Effector memory CD4-positive, alpha-beta T cell (primary cell): ENCODE results near the gene ANO7.

Experiments
- DNase-seq, 3 donors: peaks; one replicate each; pipeline ENCODE4 v3.0.0-alpha.2; 2020
- H3K27ac ChIP-seq: 2 replicates; pipeline ENCODE4 v1.7.0; 2013; ENCODE audit warnings: mild to moderate bottlenecking, low read length, moderate library complexity; ENCODE audit not compliant: insufficient read depth, poor library complexity, severe bottlenecking
- H3K27me3 ChIP-seq: replicated peaks from 2 replicates; pipeline ENCODE4 v1.7.0; 2013; ENCODE audit warnings: mild to moderate bottlenecking, low read length; ENCODE audit not compliant: insufficient read depth, control insufficient read depth, poor library complexity, severe bottlenecking
- H3K36me3 ChIP-seq: 2 replicates; pipeline ENCODE4 v1.7.0; 2013; ENCODE audit warnings: mild to moderate bottlenecking, low read length, moderate library complexity; ENCODE audit not compliant: control insufficient read depth, insufficient read depth
- H3K4me1 ChIP-seq: 2 replicates; pipeline ENCODE4 v1.7.0; 2013; ENCODE audit warnings: low read length, mild to moderate bottlenecking; ENCODE audit not compliant: control insufficient read depth, insufficient read depth, poor library complexity, severe bottlenecking
- H3K4me3 ChIP-seq: 2 replicates; pipeline ENCODE4 v1.7.0; 2013; ENCODE audit warnings: low read length, low read depth, mild to moderate bottlenecking; ENCODE audit not compliant: insufficient read depth, poor library complexity, severe bottlenecking
- H3K9me3 ChIP-seq: 2 replicates; pipeline ENCODE4 v1.7.0; 2013; ENCODE audit warnings: mild to moderate bottlenecking, low read length, moderate library complexity; ENCODE audit not compliant: control insufficient read depth
- total RNA-seq, 3 donors: gene quantifications; one replicate each; lab custom pipeline; 2026; lab: John Stamatoyannopoulos, UW

The ANO7 gene
- 0 to 0.17 (median 0.17) reads per million in 3 donors for total RNA-seq

GRCh38 chr2:241188361-241189092 is at the start of gene ANO7:
Gene ANO7 (plus strand): TSS chr2:241188677. CDS start chr2:241190064, 1,387 bp downstream.
- H3K4me3 ChIP-seq, result no peak within 1 kb of the TSS
- no peak for DNase-seq
- peaks cover 2% of the 10 kb centered on the region for H3K36me3 ChIP-seq
- no peaks in the 10 kb centered on the region for H3K4me1 ChIP-seq
- no peak within 1 kb of the TSS for H3K27ac ChIP-seq
- H3K27me3 ChIP-seq, result no peaks in the 10 kb centered on the region
- H3K9me3 ChIP-seq, result no peaks in the 10 kb centered on the region

- H3K27ac ChIP-seq, result no peak overlapping the region
- no peaks in the 10 kb centered on the region for H3K4me1 ChIP-seq
- no peak overlapping the region for H3K4me3 ChIP-seq
- H3K27me3 ChIP-seq, result no peaks in the 10 kb centered on the region
- peaks cover 49% of the 10 kb centered on the region for H3K36me3 ChIP-seq
- no peak for DNase-seq
- H3K9me3 ChIP-seq, result no peaks in the 10 kb centered on the region
These were observed 48.7 kb upstream of the ANO7 start for GRCh38 chr2:241139531-241140444.

GRCh38 chr2:241140445-241140840 is 48.0 kb upstream of the ANO7 start:
- Histone ChIP-seq H3K27me3 (no peaks in the 10 kb centered on the region), H3K4me1 (no peaks in the 10 kb centered on the region), H3K4me3 (no peak overlapping the region), H3K27ac (no peak overlapping the region), H3K9me3 (no peaks in the 10 kb centered on the region), H3K36me3 (peaks cover 49% of the 10 kb centered on the region)
- no peak for DNase-seq

- no peak overlapping the region for H3K27ac ChIP-seq
- peaks cover 42% of the 10 kb centered on the region for H3K36me3 ChIP-seq
- no peak overlapping the region for H3K4me3 ChIP-seq
- DNase-seq, result no peak
- no peaks in the 10 kb centered on the region for H3K4me1 ChIP-seq
- H3K9me3 ChIP-seq, result no peaks in the 10 kb centered on the region
- H3K27me3 ChIP-seq, result no peaks in the 10 kb centered on the region
These were observed 47.2 kb upstream of the ANO7 start for GRCh38 chr2:241141214-241141770.

GRCh38 chr2:241142063-241142462 is 46.4 kb upstream of the ANO7 start:
- Histone ChIP-seq H3K36me3 (peaks cover 35% of the 10 kb centered on the region), H3K9me3 (no peaks in the 10 kb centered on the region)

GRCh38 chr2:241142593-241142992 is 45.9 kb upstream of the ANO7 start:
- Histone ChIP-seq H3K4me1 (no peaks in the 10 kb centered on the region), H3K27ac (no peak overlapping the region), H3K36me3 (peaks cover 30% of the 10 kb centered on the region), H3K9me3 (no peaks in the 10 kb centered on the region), H3K4me3 (no peak overlapping the region), H3K27me3 (no peaks in the 10 kb centered on the region)
- DNase-seq, result no peak

More at GRCh38 chr2:241142063-241142462, 46.4 kb upstream of the ANO7 start:
- no peak overlapping the region for H3K4me3 ChIP-seq
- no peak overlapping the region for H3K27ac ChIP-seq
- no peak for DNase-seq
- H3K27me3 ChIP-seq, result no peaks in the 10 kb centered on the region
- H3K4me1 ChIP-seq, result no peaks in the 10 kb centered on the region

GRCh38 chr2:241146286-241146685 is 42.2 kb upstream of the ANO7 start:
- H3K9me3 ChIP-seq, result no peaks in the 10 kb centered on the region
- H3K27ac ChIP-seq, result no peak overlapping the region

GRCh38 chr2:241147336-241147735 is 41.1 kb upstream of the ANO7 start:
- DNase-seq, result no peak
- Histone ChIP-seq H3K4me3 (no peak overlapping the region), H3K4me1 (peaks cover 17% of the 10 kb centered on the region), H3K9me3 (no peaks in the 10 kb centered on the region), H3K27ac (no peak overlapping the region), H3K36me3 (peaks cover 4% of the 10 kb centered on the region), H3K27me3 (no peaks in the 10 kb centered on the region)

More at GRCh38 chr2:241146286-241146685, 42.2 kb upstream of the ANO7 start:
- Histone ChIP-seq H3K4me1 (peaks cover 14% of the 10 kb centered on the region), H3K36me3 (peaks cover 6% of the 10 kb centered on the region), H3K4me3 (no peak overlapping the region), H3K27me3 (no peaks in the 10 kb centered on the region)
- DNase-seq, result no peak

- DNase-seq, result no peak
- peaks cover 17% of the 10 kb centered on the region for H3K4me1 ChIP-seq
- H3K4me3 ChIP-seq, result peak overlapping the region; percentile 92
- no peaks in the 10 kb centered on the region for H3K9me3 ChIP-seq
- H3K27ac ChIP-seq, result no peak overlapping the region
- no peaks in the 10 kb centered on the region for H3K27me3 ChIP-seq
- H3K36me3 ChIP-seq, result no peaks in the 10 kb centered on the region
These were observed 40.2 kb upstream of the ANO7 start for GRCh38 chr2:241148239-241148638.
